Measurements from ENCODE around the gene RETSAT. TPM values are rescaled to one million over a fixed set of nuclear protein-coding genes. Genes with fewer than 3 reads are reported as not detected.

Gene RETSAT
- total and polyA plus RNA-seq, 2 of the 13 experiments (the other 11 are each of a cell fraction or from before 2014, with no cell fraction given) = 46.7 to 61.0 TPM

DNA sequence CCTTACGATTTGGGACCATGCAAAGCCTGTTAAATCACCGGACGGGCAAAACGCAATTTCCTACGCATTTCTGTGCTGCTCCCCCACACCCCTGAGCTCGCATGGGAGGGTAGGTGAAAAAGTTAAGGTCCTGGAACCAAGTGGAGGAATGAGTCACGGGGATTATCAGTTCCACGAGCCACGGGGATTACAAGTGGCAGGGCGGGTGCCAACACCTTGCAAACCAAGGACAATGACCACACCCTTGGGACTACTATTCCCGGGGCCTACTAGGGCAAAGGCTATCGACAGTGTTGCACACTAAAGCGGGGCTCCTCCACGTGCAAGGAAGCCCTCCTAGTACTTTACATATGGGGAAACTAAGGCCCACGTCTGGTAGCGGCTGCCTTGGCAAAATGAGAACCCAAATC, 447 bp downstream of the RETSAT start:
- BruUV-seq (replicated peaks) = TSS peak; percentile 80
- DNase-seq (ENCODE audit: low spot score) = peak; percentile 25
- peak overlapping the region; percentile 94 for H3K4me2 ChIP-seq (ENCODE audit: low read depth, low read length)
- H3K27me3 ChIP-seq (ENCODE audit: control insufficient read depth in 1 of 2, insufficient read depth in 2 of 2, low read length in 2 of 2) = no peaks in the 10 kb centered on the region; a peak in 1 of 5 replicates
- H2AFZ ChIP-seq (ENCODE audit: low read length) = no peak overlapping the region
- FAIRE-seq = no peak
- WGBS (ENCODE audit: low lambda C conversion rate) = 2% methylated on average over 16 of the region's 16 CpGs
- intact Hi-C loops (cut with micrococcal nuclease; ENCODE audit: unreplicated experiment) = loop anchor here (1.0 kb wide), 4 partner anchors 12 to 198 kb away; no protein-coding TSS in a partner anchor
- peaks cover 17 to 32% of the 10 kb centered on the region in 2 experiments for H3K36me3 ChIP-seq (replicated peaks in 1 of 2; ENCODE audit: control insufficient read depth in 1 of 2, insufficient read depth in 2 of 2, low read length in 2 of 2)
- POLR2A ChIA-PET = interaction anchor here (0.6 to 8.5 kb wide), 29 partner anchors 8 to 258 kb away, joined by 3 to 142 read pairs (median 6); partner anchors contain the start of genes C2orf68, GGCX, MAT2A and SH2D6
- H3K27ac ChIP-seq (ENCODE audit: extremely low read length, insufficient read depth, low read length) = peak overlapping the region; percentile 72
- peak; percentile 49 for ATAC-seq
- peak overlapping the region; percentile 81 to 91 (median 89) for H3K4me3 ChIP-seq (replicated peaks in 1 of 3; ENCODE audit: insufficient read depth in 1 of 3, low read depth in 2 of 3, low read length in 3 of 3)
- peaks cover 35% of the 10 kb centered on the region for H3K79me2 ChIP-seq (ENCODE audit: insufficient read depth, low read length)
- peaks cover 33% of the 10 kb centered on the region for H3K4me1 ChIP-seq (ENCODE audit: insufficient read depth, low read length)
- in situ Hi-C loops (cut with HindIII; ENCODE audit: extremely low pct_ligation_motif_present, low pct_unique_long_range_greater_than_20kb) = no loop called here
- peak overlapping the region; percentile 83 for H3K9ac ChIP-seq (ENCODE audit: insufficient read depth, low read depth, low read length)
- CTCF ChIA-PET (ENCODE audit: low intra/inter-chr PET ratio, low total read pairs) = no interaction called here
- H4K20me1 ChIP-seq (ENCODE audit: insufficient read depth, low read length) = no peaks in the 10 kb centered on the region
- H3K9me3 ChIP-seq (ENCODE audit: low read length) = no peaks in the 10 kb centered on the region
- TF ChIP-seq MTA1 (CRISPR knock-in tag; IDR thresholded peaks at IDR 0.05; ENCODE audit: borderline replicate concordance) = no peak
- no peak for TF ChIP-seq RNF219 (CRISPR knock-in tag; IDR thresholded peaks at IDR 0.05)
- TF ChIP-seq, protein P1, sequence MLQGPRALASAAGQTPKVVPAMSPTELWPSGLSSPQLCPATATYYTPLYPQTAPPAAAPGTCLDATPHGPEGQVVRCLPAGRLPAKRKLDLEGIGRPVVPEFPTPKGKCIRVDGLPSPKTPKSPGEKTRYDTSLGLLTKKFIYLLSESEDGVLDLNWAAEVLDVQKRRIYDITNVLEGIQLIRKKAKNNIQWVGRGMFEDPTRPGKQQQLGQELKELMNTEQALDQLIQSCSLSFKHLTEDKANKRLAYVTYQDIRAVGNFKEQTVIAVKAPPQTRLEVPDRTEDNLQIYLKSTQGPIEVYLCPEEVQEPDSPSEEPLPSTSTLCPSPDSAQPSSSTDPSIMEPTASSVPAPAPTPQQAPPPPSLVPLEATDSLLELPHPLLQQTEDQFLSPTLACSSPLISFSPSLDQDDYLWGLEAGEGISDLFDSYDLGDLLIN (CRISPR knock-in tag; IDR thresholded peaks at IDR 0.05; ENCODE audit: borderline replicate concordance) = no peak
- peak; percentile 14; the same call in 1 of the 2 replicates for TF ChIP-seq SIN3A (IDR thresholded peaks at IDR 0.05; ENCODE audit: borderline replicate concordance, low read depth, low read length)
- TF ChIP-seq ZBED4 (CRISPR knock-in tag; IDR thresholded peaks at IDR 0.05; ENCODE audit: borderline replicate concordance) = no peak
- TF ChIP-seq ZIK1 (CRISPR knock-in tag; IDR thresholded peaks at IDR 0.05; ENCODE audit: borderline replicate concordance, low read depth) = 0 out of 2 replicates have a peak, but pooled peaks have one; percentile 5
- peak; percentile 91; the same call in 1 of the 2 replicates for TF ChIP-seq ZNF30 (CRISPR knock-in tag; IDR thresholded peaks at IDR 0.05)
- no peak for TF ChIP-seq SALL1 (CRISPR knock-in tag; IDR thresholded peaks at IDR 0.05)
- no peak for TF ChIP-seq SIX1 (CRISPR knock-in tag; IDR thresholded peaks at IDR 0.05; ENCODE audit: borderline replicate concordance)
- 0 out of 2 replicates have a peak, but pooled peaks have one; percentile 13 for TF ChIP-seq ZBTB7A (CRISPR knock-in tag; IDR thresholded peaks at IDR 0.05)
- TF ChIP-seq ZNF230 (CRISPR knock-in tag; IDR thresholded peaks at IDR 0.05) = no peak
- no peak for TF ChIP-seq KAT2B (IDR thresholded peaks at IDR 0.05; ENCODE audit: borderline replicate concordance, low read depth, low read length)
- TF ChIP-seq ZBTB49 (CRISPR knock-in tag; IDR thresholded peaks at IDR 0.05; ENCODE audit: borderline replicate concordance) = no peak
- TF ChIP-seq ARNTL (CRISPR knock-in tag; IDR thresholded peaks at IDR 0.05) = no peak
- TF ChIP-seq ZNF501 (CRISPR knock-in tag; IDR thresholded peaks at IDR 0.05) = no peak

Measured in HepG2 (cell line).